GM12878 (cell line): Measurements from ENCODE around the gene GPR26.

ENCODE experiments used
- CHD2 ChIP-seq: IDR thresholded peaks from 2 replicates; pipeline ENCODE4 v1.6.1; 2011; ENCODE audit warnings: low read depth, low read length, improper control_type of control experiment, borderline replicate concordance
- EP300 ChIP-seq, 2 experiments: fragments of 150-350 bp in 1 of 2; IDR thresholded peaks; 2 replicates each; pipeline ENCODE4 v1.6.1; 2011 to 2012; ENCODE audit warnings: low read depth in 2 of 2, low read length in 2 of 2, borderline replicate concordance in 1 of 2, improper control_type of control experiment in 1 of 2, inconsistent platforms in 1 of 2; ENCODE audit not compliant: control insufficient read depth in 1 of 2
- EZH2 ChIP-seq: IDR thresholded peaks from 2 replicates; pipeline ENCODE4 v1.6.1; 2012; ENCODE audit warnings: low read depth, mild to moderate bottlenecking, control low read depth, inconsistent platforms, low read length, borderline replicate concordance; ENCODE audit not compliant: control insufficient read depth
- TBL1XR1 ChIP-seq: IDR thresholded peaks from 2 replicates; pipeline ENCODE4 v1.6.1; 2012; ENCODE audit warnings: low read depth, low read length, improper control_type of control experiment
- TCF7 ChIP-seq: IDR thresholded peaks from 2 replicates; pipeline ENCODE4 v1.6.1; 2014; ENCODE audit warnings: antibody characterized with exemption, borderline replicate concordance
- ZBTB33 ChIP-seq: fragments of 450-650 bp; IDR thresholded peaks from 2 replicates; pipeline ENCODE4 v1.6.1; 2017; ENCODE audit warnings: mild to moderate bottlenecking
- ZSCAN29 ChIP-seq: fragments of 450-650 bp; IDR thresholded peaks from 2 replicates; pipeline ENCODE4 v1.6.1; 2017; ENCODE audit warnings: mild to moderate bottlenecking, moderate library complexity
- TF ChIP-seq, protein P1 (sequence below), 3 experiments: IDR thresholded peaks in 2 of 3; conservative IDR thresholded peaks in 1 of 3; 2 replicates each; pipeline ENCODE4 v1.5.1; 2011; ENCODE audit warnings: low read depth in 3 of 3, low read length in 3 of 3, mild to moderate bottlenecking in 3 of 3, control low read depth in 2 of 3, moderate library complexity in 2 of 3, inconsistent platforms in 1 of 3, mixed read lengths in 1 of 3; ENCODE audit not compliant: control insufficient read depth in 2 of 3, insufficient read depth in 1 of 3; ENCODE audit errors: extremely low read depth in 1 of 3
- TF ChIP-seq, protein P2 (sequence below): fragments of 450-650 bp; formaldehyde crosslinking; IDR thresholded peaks from 2 replicates; pipeline ENCODE4 v1.5.0; 2022; ENCODE audit warnings: mild to moderate bottlenecking, missing genetic modification characterization

DNA sequence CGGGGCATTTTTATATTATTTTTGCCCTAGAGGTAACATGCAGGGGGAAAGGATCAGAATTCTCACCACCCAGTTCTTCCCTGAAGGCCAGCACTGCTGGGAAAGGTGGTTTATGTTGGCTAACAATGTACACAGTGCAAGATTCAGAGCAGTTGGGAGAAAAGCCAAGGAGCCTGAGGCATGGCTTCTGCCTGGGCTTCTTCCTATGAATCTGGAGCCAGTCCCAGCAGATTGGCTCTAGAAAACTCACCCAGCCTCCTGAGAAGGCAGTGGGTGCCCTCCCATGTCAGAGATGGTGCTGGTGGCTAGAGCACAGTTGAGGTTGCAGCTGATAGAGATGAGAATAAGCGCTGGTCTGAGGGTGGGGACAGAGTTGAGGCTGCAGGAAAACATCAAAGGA, 44.7 kb upstream of the GPR26 start:
- TF ChIP-seq TCF7 (no peak), EZH2 (no peak), ZSCAN29 (no peak), EP300 (IDR thresholded peaks at IDR 0.05; ENCODE audit: borderline replicate concordance in 1 of 2, control insufficient read depth in 1 of 2, low read depth in 2 of 2, low read length in 2 of 2) (no peak), TBL1XR1 (no peak), CHD2 (no peak), ZBTB33 (no peak)
- TF ChIP-seq, protein P1, sequence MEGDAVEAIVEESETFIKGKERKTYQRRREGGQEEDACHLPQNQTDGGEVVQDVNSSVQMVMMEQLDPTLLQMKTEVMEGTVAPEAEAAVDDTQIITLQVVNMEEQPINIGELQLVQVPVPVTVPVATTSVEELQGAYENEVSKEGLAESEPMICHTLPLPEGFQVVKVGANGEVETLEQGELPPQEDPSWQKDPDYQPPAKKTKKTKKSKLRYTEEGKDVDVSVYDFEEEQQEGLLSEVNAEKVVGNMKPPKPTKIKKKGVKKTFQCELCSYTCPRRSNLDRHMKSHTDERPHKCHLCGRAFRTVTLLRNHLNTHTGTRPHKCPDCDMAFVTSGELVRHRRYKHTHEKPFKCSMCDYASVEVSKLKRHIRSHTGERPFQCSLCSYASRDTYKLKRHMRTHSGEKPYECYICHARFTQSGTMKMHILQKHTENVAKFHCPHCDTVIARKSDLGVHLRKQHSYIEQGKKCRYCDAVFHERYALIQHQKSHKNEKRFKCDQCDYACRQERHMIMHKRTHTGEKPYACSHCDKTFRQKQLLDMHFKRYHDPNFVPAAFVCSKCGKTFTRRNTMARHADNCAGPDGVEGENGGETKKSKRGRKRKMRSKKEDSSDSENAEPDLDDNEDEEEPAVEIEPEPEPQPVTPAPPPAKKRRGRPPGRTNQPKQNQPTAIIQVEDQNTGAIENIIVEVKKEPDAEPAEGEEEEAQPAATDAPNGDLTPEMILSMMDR (IDR thresholded peaks at IDR 0.05 in 2 of 3, conservative IDR thresholded peaks at IDR 0.05 in 1 of 3; ENCODE audit: control insufficient read depth in 2 of 3, extremely low read depth in 1 of 3, insufficient read depth in 1 of 3, low read depth in 3 of 3, low read length in 3 of 3): no peak
- TF ChIP-seq, protein P2, sequence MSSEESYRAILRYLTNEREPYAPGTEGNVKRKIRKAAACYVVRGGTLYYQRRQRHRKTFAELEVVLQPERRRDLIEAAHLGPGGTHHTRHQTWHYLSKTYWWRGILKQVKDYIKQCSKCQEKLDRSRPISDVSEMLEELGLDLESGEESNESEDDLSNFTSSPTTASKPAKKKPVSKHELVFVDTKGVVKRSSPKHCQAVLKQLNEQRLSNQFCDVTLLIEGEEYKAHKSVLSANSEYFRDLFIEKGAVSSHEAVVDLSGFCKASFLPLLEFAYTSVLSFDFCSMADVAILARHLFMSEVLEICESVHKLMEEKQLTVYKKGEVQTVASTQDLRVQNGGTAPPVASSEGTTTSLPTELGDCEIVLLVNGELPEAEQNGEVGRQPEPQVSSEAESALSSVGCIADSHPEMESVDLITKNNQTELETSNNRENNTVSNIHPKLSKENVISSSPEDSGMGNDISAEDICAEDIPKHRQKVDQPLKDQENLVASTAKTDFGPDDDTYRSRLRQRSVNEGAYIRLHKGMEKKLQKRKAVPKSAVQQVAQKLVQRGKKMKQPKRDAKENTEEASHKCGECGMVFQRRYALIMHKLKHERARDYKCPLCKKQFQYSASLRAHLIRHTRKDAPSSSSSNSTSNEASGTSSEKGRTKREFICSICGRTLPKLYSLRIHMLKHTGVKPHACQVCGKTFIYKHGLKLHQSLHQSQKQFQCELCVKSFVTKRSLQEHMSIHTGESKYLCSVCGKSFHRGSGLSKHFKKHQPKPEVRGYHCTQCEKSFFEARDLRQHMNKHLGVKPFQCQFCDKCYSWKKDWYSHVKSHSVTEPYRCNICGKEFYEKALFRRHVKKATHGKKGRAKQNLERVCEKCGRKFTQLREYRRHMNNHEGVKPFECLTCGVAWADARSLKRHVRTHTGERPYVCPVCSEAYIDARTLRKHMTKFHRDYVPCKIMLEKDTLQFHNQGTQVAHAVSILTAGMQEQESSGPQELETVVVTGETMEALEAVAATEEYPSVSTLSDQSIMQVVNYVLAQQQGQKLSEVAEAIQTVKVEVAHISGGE (CRISPR knock-in tag): no peak
